Caco-2 (cell line): ENCODE measurements around the gene PARVB. TPM values are rescaled to one million over a fixed set of nuclear protein-coding genes. Genes with fewer than 3 reads are reported as not detected.

ENCODE experiments used
- BruUV-seq: library from RNA; stranded (reverse); fragments of 400-500 nt; replicated peaks from 2 replicates; lab custom pipeline; 2021; lab: Mats Ljungman, UMichigan
- CTCF ChIA-PET: fragments of 300-600 bp; sonication (Branson Sonifier 250); formaldehyde crosslinking; loops from one replicate; lab custom pipeline; 2022; ENCODE audit warnings: antibody characterized with exemption; lab: Charles Lee
- POLR2A ChIA-PET: fragments of 300-600 bp; sonication (Branson Sonifier 250); formaldehyde crosslinking; loops from one replicate; lab custom pipeline; 2022; ENCODE audit warnings: antibody characterized with exemption; lab: Charles Lee
- DNase-seq, 2 experiments: peaks; one replicate each; pipeline versions ENCODE4 v3.0.0 to v3.0.0-alpha.2; 2020 to 2022
- H3K27me3 ChIP-seq: replicated peaks from 2 replicates; pipeline ENCODE4 v1.6.0; 2011; ENCODE audit warnings: low read length; ENCODE audit not compliant: control insufficient read depth, insufficient read depth
- H3K36me3 ChIP-seq: 2 replicates; pipeline ENCODE4 v1.5.1; 2011; ENCODE audit warnings: low read length; ENCODE audit not compliant: control insufficient read depth, insufficient read depth
- H3K4me1 ChIP-seq: fragments of 250-450 bp; sonication (Bioruptor Pico); 2 replicates; pipeline ENCODE4 v1.5.1; 2020; ENCODE audit warnings: mild to moderate bottlenecking
- H3K4me3 ChIP-seq: 2 replicates; pipeline ENCODE4 v1.5.1; 2011; ENCODE audit warnings: low read depth, mild to moderate bottlenecking, control low read depth, low read length
- H3K9me3 ChIP-seq: fragments of 250-450 bp; sonication (Bioruptor Pico); 2 replicates; pipeline ENCODE4 v1.5.1; 2020; ENCODE audit warnings: mild to moderate bottlenecking, moderate library complexity
- H3K27ac Mint-ChIP-seq: one replicate; pipeline ENCODE4 v1.8.0; 2022; ENCODE audit warnings: mixed read lengths; ENCODE audit not compliant: unreplicated experiment
- H3K27me3 Mint-ChIP-seq: one replicate; pipeline ENCODE4 v1.8.0; 2022; ENCODE audit warnings: mixed read lengths; ENCODE audit not compliant: insufficient read depth, unreplicated experiment
- H3K36me3 Mint-ChIP-seq: one replicate; pipeline ENCODE4 v1.8.0; 2022; ENCODE audit warnings: mild to moderate bottlenecking, mixed read lengths; ENCODE audit not compliant: insufficient read depth, unreplicated experiment
- H3K4me1 Mint-ChIP-seq: one replicate; pipeline ENCODE4 v1.8.0; 2022; ENCODE audit warnings: low read depth, mixed read lengths; ENCODE audit not compliant: unreplicated experiment
- H3K4me3 Mint-ChIP-seq: one replicate; pipeline ENCODE4 v1.8.0; 2022; ENCODE audit warnings: mild to moderate bottlenecking, moderate library complexity, mixed read lengths; ENCODE audit not compliant: unreplicated experiment
- H3K9me3 Mint-ChIP-seq: one replicate; pipeline ENCODE4 v1.8.0; 2022; ENCODE audit warnings: mixed read lengths; ENCODE audit not compliant: unreplicated experiment
- CTCF ChIP-seq, 2 experiments: fragments of 200-600 bp in 1 of 2; IDR thresholded peaks; 1 replicate in 1 of 2; 2 replicates in 1 of 2; pipeline versions ENCODE4 v1.5.1 to v1.8.0; 2011 to 2022; ENCODE audit warnings: antibody characterized with exemption in 1 of 2, control low read depth in 1 of 2, inconsistent platforms in 1 of 2, low read depth in 1 of 2, low read length in 1 of 2, mild to moderate bottlenecking in 1 of 2, moderate library complexity in 1 of 2; ENCODE audit not compliant: insufficient read depth in 1 of 2, severe bottlenecking in 1 of 2, unreplicated experiment in 1 of 2
- intact Hi-C: fragments of 100-400 bp; cut with micrococcal nuclease; formaldehyde crosslinking; loops from one replicate; pipeline ENCODE4 v1.10.0; 2022; ENCODE audit not compliant: unreplicated experiment
- total RNA-seq: library from RNA; stranded (reverse); gene quantifications from 2 replicates; pipeline ENCODE4 v1.2.3, GENCODE V29; 2022

Gene PARVB
- total RNA-seq, 1 experiment from 2014 or later: 28.8 TPM

DNA sequence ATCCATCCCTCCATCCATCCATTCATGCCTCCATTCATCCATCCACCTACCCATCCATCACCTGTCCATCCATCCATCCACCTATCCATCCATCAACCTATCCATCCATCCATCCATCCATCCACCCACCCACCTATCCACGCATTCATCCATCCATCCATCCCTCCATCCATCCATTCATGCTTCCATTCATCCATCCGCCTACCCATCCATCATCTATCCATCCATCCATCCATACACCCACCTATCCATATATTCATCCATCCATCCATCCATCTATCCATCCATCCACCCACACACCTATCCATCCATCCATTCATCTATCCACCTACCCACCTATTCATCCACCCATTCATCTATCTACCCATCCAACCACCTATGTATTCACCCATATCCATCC lies 170.5 kb downstream of the PARVB start:
- Histone ChIP-seq H3K27me3 (no peaks in the 10 kb centered on the region), H3K4me1 (no peaks in the 10 kb centered on the region), H3K9me3 (no peaks in the 10 kb centered on the region), H3K4me3 (no peak overlapping the region), H3K36me3 (no peaks in the 10 kb centered on the region)
- no peak overlapping the region for H3K27ac Mint-ChIP-seq
- H3K4me1 Mint-ChIP-seq: no peaks in the 10 kb centered on the region
- no peaks in the 10 kb centered on the region for H3K36me3 Mint-ChIP-seq
- no TSS peak for BruUV-seq
- no peaks in the 10 kb centered on the region for H3K9me3 Mint-ChIP-seq
- intact Hi-C loops: no loop called here
- ChIA-PET POLR2A (no interaction called here), CTCF (no interaction called here)
- no peak overlapping the region for H3K4me3 Mint-ChIP-seq
- H3K27me3 Mint-ChIP-seq: peaks cover 19% of the 10 kb centered on the region
- no peak for DNase-seq
- TF ChIP-seq CTCF (IDR thresholded peaks at IDR 0.05; ENCODE audit: insufficient read depth in 1 of 2, low read depth in 1 of 2, low read length in 1 of 2, severe bottlenecking in 1 of 2, unreplicated experiment in 1 of 2): no peak

DNA sequence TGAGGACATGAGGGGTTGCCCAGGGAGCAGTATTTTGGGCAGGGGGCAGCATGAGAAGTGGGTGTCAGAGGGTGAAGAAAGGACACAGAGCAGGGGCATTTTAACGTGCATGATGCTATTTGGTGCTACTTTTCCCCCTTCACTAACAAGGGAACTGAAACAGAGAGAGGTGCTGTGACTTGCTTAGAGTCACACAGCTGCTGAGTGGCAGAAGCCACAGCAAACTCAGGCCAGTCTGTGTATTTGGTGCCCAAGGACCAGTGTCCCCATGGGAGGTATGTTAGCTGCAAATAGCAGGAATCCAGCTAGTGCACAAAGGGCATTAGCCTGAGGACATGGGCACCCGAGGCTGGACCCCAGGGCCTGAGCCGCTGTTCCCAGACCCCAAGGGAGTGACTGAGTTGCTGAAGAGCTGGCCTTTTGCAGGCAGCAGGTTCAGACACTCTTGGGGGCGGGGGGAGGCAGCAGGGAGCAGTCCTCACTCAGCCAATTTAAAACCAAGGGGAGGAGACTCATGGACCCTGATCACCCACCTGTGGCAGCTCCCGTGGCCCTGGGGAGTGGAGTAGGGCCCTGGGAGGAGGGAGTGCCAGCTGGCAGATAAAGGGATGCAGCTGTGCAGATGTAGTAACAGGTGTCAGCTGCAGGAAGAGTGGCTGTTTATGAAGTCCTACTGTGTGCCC lies 171.2 kb downstream of the PARVB start:
- Mint-ChIP-seq H3K36me3 (no peaks in the 10 kb centered on the region), H3K27ac (no peak overlapping the region), H3K9me3 (no peaks in the 10 kb centered on the region), H3K27me3 (peaks cover 19% of the 10 kb centered on the region), H3K4me1 (no peaks in the 10 kb centered on the region), H3K4me3 (no peak overlapping the region)
- H3K4me1 ChIP-seq: no peaks in the 10 kb centered on the region
- TF ChIP-seq CTCF (IDR thresholded peaks at IDR 0.05; ENCODE audit: insufficient read depth in 1 of 2, low read depth in 1 of 2, low read length in 1 of 2, severe bottlenecking in 1 of 2, unreplicated experiment in 1 of 2): no peak
- CTCF ChIA-PET: no interaction called here
- no peak overlapping the region for H3K4me3 ChIP-seq
- DNase-seq: peak in 1 of 2 experiments; percentile 15
- intact Hi-C loops: no loop called here
- no peaks in the 10 kb centered on the region for H3K27me3 ChIP-seq
- no peaks in the 10 kb centered on the region for H3K36me3 ChIP-seq
- H3K9me3 ChIP-seq: no peaks in the 10 kb centered on the region
- POLR2A ChIA-PET: no interaction called here
- no TSS peak for BruUV-seq

GRCh38 chr22:44196241-44196640 lies 172.1 kb downstream of the PARVB start:
- no peaks in the 10 kb centered on the region for H3K4me1 Mint-ChIP-seq
- no peaks in the 10 kb centered on the region for H3K36me3 ChIP-seq
- H3K27ac Mint-ChIP-seq: no peak overlapping the region
- H3K27me3 Mint-ChIP-seq: peaks cover 19% of the 10 kb centered on the region
- H3K4me3 ChIP-seq: no peak overlapping the region
- no peaks in the 10 kb centered on the region for H3K4me1 ChIP-seq
- H3K4me3 Mint-ChIP-seq: no peak overlapping the region
- BruUV-seq: no TSS peak
- ChIA-PET CTCF (no interaction called here), POLR2A (no interaction called here)
- no peaks in the 10 kb centered on the region for H3K9me3 Mint-ChIP-seq
- DNase-seq: peak in 1 of 2 experiments; percentile 26
- H3K36me3 Mint-ChIP-seq: no peaks in the 10 kb centered on the region
- no peaks in the 10 kb centered on the region for H3K27me3 ChIP-seq
- no peak for TF ChIP-seq CTCF (IDR thresholded peaks at IDR 0.05; ENCODE audit: insufficient read depth in 1 of 2, low read depth in 1 of 2, low read length in 1 of 2, severe bottlenecking in 1 of 2, unreplicated experiment in 1 of 2)
- H3K9me3 ChIP-seq: no peaks in the 10 kb centered on the region
- intact Hi-C loops: no loop called here
